HAP-1 (cell line): ENCODE results near the gene ADAMTSL2.
A peak's percentile ranks its signal among the peaks of the same experiment; 100 is the strongest.

Experiments used
- DNase-seq, 2 experiments: peaks; one replicate each; pipeline ENCODE4 v3.0.0-alpha.2; 2016 to 2020; ENCODE audit warnings: low spot score in 2 of 2
- H3K27me3 ChIP-seq: fragments of 250-450 bp; sonication (Bioruptor Pico); 2 replicates; pipeline ENCODE4 v1.5.1; 2020; ENCODE audit warnings: low read depth, mild to moderate bottlenecking, moderate library complexity
- H3K36me3 ChIP-seq: fragments of 250-450 bp; sonication (Bioruptor Pico); replicated peaks from 2 replicates; pipeline ENCODE4 v1.5.1; 2020; ENCODE audit warnings: mild to moderate bottlenecking
- H3K4me1 ChIP-seq: fragments of 250-450 bp; sonication (Bioruptor Pico); 2 replicates; pipeline ENCODE4 v1.5.1; 2020; ENCODE audit warnings: mild to moderate bottlenecking
- H3K4me3 ChIP-seq: fragments of 250-450 bp; sonication (Bioruptor Pico); 2 replicates; pipeline ENCODE4 v1.5.1; 2020; ENCODE audit warnings: mild to moderate bottlenecking, moderate library complexity
- H3K9me3 ChIP-seq: fragments of 250-450 bp; sonication (Bioruptor Pico); 2 replicates; pipeline ENCODE4 v1.5.1; 2020; ENCODE audit warnings: mild to moderate bottlenecking, moderate library complexity
- in situ Hi-C: fragments of 300-500 bp; cut with MboI; formaldehyde crosslinking; loops from 3 replicates; pipeline ENCODE4 v1.14.3; 2020; ENCODE audit warnings: low sequenced_read_pairs, inconsistent platforms, mixed read lengths

Gene ADAMTSL2

GRCh38 chr9:133576875-133577736 lies 42.6 kb downstream of the ADAMTSL2 start:
- H3K4me3 ChIP-seq: no peak overlapping the region
- no peaks in the 10 kb centered on the region for H3K36me3 ChIP-seq
- no peak for DNase-seq
- no peaks in the 10 kb centered on the region for H3K4me1 ChIP-seq
- peaks cover 27% of the 10 kb centered on the region for H3K27me3 ChIP-seq
- H3K9me3 ChIP-seq: no peaks in the 10 kb centered on the region
- in situ Hi-C loops: no loop called here

GRCh38 chr9:133577737-133578112 lies 43.2 kb downstream of the ADAMTSL2 start:
- Histone ChIP-seq H3K4me3 (no peak overlapping the region), H3K9me3 (no peaks in the 10 kb centered on the region), H3K4me1 (no peaks in the 10 kb centered on the region), H3K36me3 (no peaks in the 10 kb centered on the region), H3K27me3 (peaks cover 27% of the 10 kb centered on the region)
- in situ Hi-C loops: no loop called here
- no peak for DNase-seq

- H3K9me3 ChIP-seq: no peaks in the 10 kb centered on the region
- H3K4me1 ChIP-seq: no peaks in the 10 kb centered on the region
- peaks cover 27% of the 10 kb centered on the region for H3K27me3 ChIP-seq
- no peak for DNase-seq
- no peak overlapping the region for H3K4me3 ChIP-seq
- no peaks in the 10 kb centered on the region for H3K36me3 ChIP-seq
- in situ Hi-C loops: no loop called here
Measured at GRCh38 chr9:133578524-133579441, 44.3 kb downstream of the ADAMTSL2 start.

GRCh38 chr9:133579601-133580418 lies 45.3 kb downstream of the ADAMTSL2 start:
- H3K4me1 ChIP-seq: no peaks in the 10 kb centered on the region
- no peak for DNase-seq
- H3K27me3 ChIP-seq: peaks cover 29% of the 10 kb centered on the region
- H3K36me3 ChIP-seq: no peaks in the 10 kb centered on the region
- in situ Hi-C loops: no loop called here
- H3K9me3 ChIP-seq: no peaks in the 10 kb centered on the region
- H3K4me3 ChIP-seq: no peak overlapping the region

- no peak overlapping the region for H3K4me3 ChIP-seq
- H3K4me1 ChIP-seq: no peaks in the 10 kb centered on the region
- no peaks in the 10 kb centered on the region for H3K9me3 ChIP-seq
- no peaks in the 10 kb centered on the region for H3K36me3 ChIP-seq
- in situ Hi-C loops: no loop called here
- H3K27me3 ChIP-seq: peaks cover 34% of the 10 kb centered on the region
- DNase-seq: no peak
Measured at GRCh38 chr9:133580419-133580738, 45.9 kb downstream of the ADAMTSL2 start.

- Histone ChIP-seq H3K27me3 (peaks cover 38% of the 10 kb centered on the region), H3K4me3 (no peak overlapping the region), H3K9me3 (no peaks in the 10 kb centered on the region), H3K4me1 (no peaks in the 10 kb centered on the region), H3K36me3 (no peaks in the 10 kb centered on the region)
- no peak for DNase-seq
- in situ Hi-C loops: no loop called here
Measured at GRCh38 chr9:133581011-133581410, 46.5 kb downstream of the ADAMTSL2 start.

- DNase-seq: no peak
- in situ Hi-C loops: no loop called here
- Histone ChIP-seq H3K4me3 (no peak overlapping the region), H3K36me3 (no peaks in the 10 kb centered on the region), H3K9me3 (no peaks in the 10 kb centered on the region), H3K27me3 (peaks cover 38% of the 10 kb centered on the region), H3K4me1 (no peaks in the 10 kb centered on the region)
Measured at GRCh38 chr9:133581513-133582343, 47.2 kb downstream of the ADAMTSL2 start.

- Histone ChIP-seq H3K4me1 (no peaks in the 10 kb centered on the region), H3K36me3 (no peaks in the 10 kb centered on the region), H3K9me3 (no peaks in the 10 kb centered on the region), H3K27me3 (peaks cover 34% of the 10 kb centered on the region), H3K4me3 (no peak overlapping the region)
- no peak for DNase-seq
- in situ Hi-C loops: no loop called here
Measured at GRCh38 chr9:133582501-133583045, 48.1 kb downstream of the ADAMTSL2 start.

GRCh38 chr9:133583111-133583510 lies 48.6 kb downstream of the ADAMTSL2 start:
- H3K9me3 ChIP-seq: no peaks in the 10 kb centered on the region
- no peak overlapping the region for H3K4me3 ChIP-seq
- peaks cover 31% of the 10 kb centered on the region for H3K27me3 ChIP-seq
- no peaks in the 10 kb centered on the region for H3K4me1 ChIP-seq
- H3K36me3 ChIP-seq: no peaks in the 10 kb centered on the region
- DNase-seq: no peak
- in situ Hi-C loops: no loop called here

GRCh38 chr9:133583586-133583985 lies 49.1 kb downstream of the ADAMTSL2 start:
- Histone ChIP-seq H3K36me3 (no peaks in the 10 kb centered on the region), H3K4me3 (no peak overlapping the region), H3K27me3 (peaks cover 29% of the 10 kb centered on the region), H3K9me3 (no peaks in the 10 kb centered on the region), H3K4me1 (no peaks in the 10 kb centered on the region)
- in situ Hi-C loops: no loop called here
- DNase-seq: no peak

GRCh38 chr9:133584167-133584558 lies 49.7 kb downstream of the ADAMTSL2 start:
- peaks cover 23% of the 10 kb centered on the region for H3K27me3 ChIP-seq
- no peak for DNase-seq
- H3K4me1 ChIP-seq: no peaks in the 10 kb centered on the region
- no peaks in the 10 kb centered on the region for H3K9me3 ChIP-seq
- no peak overlapping the region for H3K4me3 ChIP-seq
- in situ Hi-C loops: no loop called here
- no peaks in the 10 kb centered on the region for H3K36me3 ChIP-seq

GRCh38 chr9:133584559-133585476 lies 50.3 kb downstream of the ADAMTSL2 start:
- in situ Hi-C loops: no loop called here
- Histone ChIP-seq H3K9me3 (no peaks in the 10 kb centered on the region), H3K27me3 (peaks cover 18% of the 10 kb centered on the region), H3K4me3 (no peak overlapping the region), H3K36me3 (no peaks in the 10 kb centered on the region), H3K4me1 (no peaks in the 10 kb centered on the region)
- peak; percentile 16 to 47 for DNase-seq
